ENCODE data around the gene TTC29.

DNA sequence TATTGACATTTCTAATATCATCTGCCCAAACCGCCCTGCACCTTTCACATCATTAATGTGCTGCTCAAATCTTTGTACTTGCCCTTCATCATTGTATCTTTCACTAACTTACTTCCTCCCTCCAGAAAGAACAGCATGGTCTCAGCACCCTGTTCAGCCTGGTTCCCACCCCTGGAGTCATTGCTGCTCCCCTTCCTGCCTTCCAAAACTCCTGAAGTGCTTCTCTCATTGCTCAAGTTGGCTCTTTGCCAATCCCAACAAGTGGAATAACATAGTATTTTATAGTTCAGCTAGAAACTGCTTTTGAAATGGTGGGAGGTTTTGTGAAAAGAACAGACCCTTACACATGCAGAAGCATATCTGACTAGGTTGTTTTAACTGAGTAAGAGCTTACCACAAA is 14.0 kb upstream of the TTC29 start:
- TF ChIP-seq, protein P1, sequence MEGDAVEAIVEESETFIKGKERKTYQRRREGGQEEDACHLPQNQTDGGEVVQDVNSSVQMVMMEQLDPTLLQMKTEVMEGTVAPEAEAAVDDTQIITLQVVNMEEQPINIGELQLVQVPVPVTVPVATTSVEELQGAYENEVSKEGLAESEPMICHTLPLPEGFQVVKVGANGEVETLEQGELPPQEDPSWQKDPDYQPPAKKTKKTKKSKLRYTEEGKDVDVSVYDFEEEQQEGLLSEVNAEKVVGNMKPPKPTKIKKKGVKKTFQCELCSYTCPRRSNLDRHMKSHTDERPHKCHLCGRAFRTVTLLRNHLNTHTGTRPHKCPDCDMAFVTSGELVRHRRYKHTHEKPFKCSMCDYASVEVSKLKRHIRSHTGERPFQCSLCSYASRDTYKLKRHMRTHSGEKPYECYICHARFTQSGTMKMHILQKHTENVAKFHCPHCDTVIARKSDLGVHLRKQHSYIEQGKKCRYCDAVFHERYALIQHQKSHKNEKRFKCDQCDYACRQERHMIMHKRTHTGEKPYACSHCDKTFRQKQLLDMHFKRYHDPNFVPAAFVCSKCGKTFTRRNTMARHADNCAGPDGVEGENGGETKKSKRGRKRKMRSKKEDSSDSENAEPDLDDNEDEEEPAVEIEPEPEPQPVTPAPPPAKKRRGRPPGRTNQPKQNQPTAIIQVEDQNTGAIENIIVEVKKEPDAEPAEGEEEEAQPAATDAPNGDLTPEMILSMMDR (IDR thresholded peaks at IDR 0.05; ENCODE audit: insufficient read depth, low read length, poor library complexity, severe bottlenecking) = no peak
- TF ChIP-seq EZH2phosphoT487 (conservative IDR thresholded peaks at IDR 0.05; ENCODE audit: low read length) = no peak
